Bronchial epithelial cell (primary cell): ENCODE results near the gene ITLN1. TPM values are rescaled to one million over a fixed set of nuclear protein-coding genes. Genes with fewer than 3 reads are reported as not detected.
"Not testable (repeated sequence)": the region's sequence is repeated elsewhere in the genome, so short reads cannot be mapped to it uniquely, and the experiment has no call there.

Experiments used
- DNase-seq: peaks from one replicate; pipeline ENCODE4 v3.0.0-alpha.2; 2010; ENCODE audit warnings: low read depth
- FAIRE-seq: peaks from 2 replicates; lab custom pipeline; 2011; peaks lifted over from hg19 to GRCh38; lab: Jason Lieb, UNC
- H3K27me3 ChIP-seq: 2 replicates; pipeline ENCODE4 v1.5.1; 2011; ENCODE audit warnings: low read length; ENCODE audit not compliant: control insufficient read depth, insufficient read depth
- H3K36me3 ChIP-seq: 2 replicates; pipeline ENCODE4 v1.5.1; 2011; ENCODE audit warnings: low read length; ENCODE audit not compliant: control insufficient read depth, insufficient read depth
- H3K4me3 ChIP-seq: 2 replicates; pipeline ENCODE4 v1.5.1; 2011; ENCODE audit warnings: mild to moderate bottlenecking, low read depth, low read length, control low read depth
- CTCF ChIP-seq: IDR thresholded peaks from 2 replicates; pipeline ENCODE4 v1.5.1; 2011; ENCODE audit warnings: mild to moderate bottlenecking, moderate library complexity, low read length, control low read depth, inconsistent platforms; ENCODE audit not compliant: insufficient read depth, severe bottlenecking
- total RNA-seq: library from RNA; depleted of rRNA; stranded (reverse); fragments of >200 nt; gene quantifications from 2 replicates; pipeline ENCODE4 v1.2.1, GENCODE V29; 2014

Gene ITLN1
- total RNA-seq, 1 donor from 2014 or later, result not detected

GRCh38 chr1:160911925-160912324 is 26.9 kb upstream of the ITLN1 start:
- no peak for FAIRE-seq
- DNase-seq, result no peak
- Histone ChIP-seq H3K27me3 (peaks cover 7% of the 10 kb centered on the region), H3K4me3 (no peak overlapping the region), H3K36me3 (no peaks in the 10 kb centered on the region)
- no peak for TF ChIP-seq CTCF

- DNase-seq, result no peak
- Histone ChIP-seq H3K4me3 (no peak overlapping the region), H3K27me3 (peaks cover 7% of the 10 kb centered on the region), H3K36me3 (no peaks in the 10 kb centered on the region)
- no peak for TF ChIP-seq CTCF
- FAIRE-seq, result no peak
Observed at GRCh38 chr1:160911441-160911840, 26.5 kb upstream of the ITLN1 start.

GRCh38 chr1:160910170-160910750 is 25.3 kb upstream of the ITLN1 start:
- H3K4me3 ChIP-seq, result no peak overlapping the region
- H3K27me3 ChIP-seq, result peaks cover 7% of the 10 kb centered on the region
- DNase-seq (no peak), FAIRE-seq (no peak)
- no peaks in the 10 kb centered on the region for H3K36me3 ChIP-seq
- no peak for TF ChIP-seq CTCF

- no peak for TF ChIP-seq CTCF
- H3K27me3 ChIP-seq, result peaks cover 7% of the 10 kb centered on the region
- no peak overlapping the region for H3K4me3 ChIP-seq
- no peaks in the 10 kb centered on the region for H3K36me3 ChIP-seq
- no peak for DNase-seq
- FAIRE-seq, result no peak
Observed at GRCh38 chr1:160907976-160908375, 23.0 kb upstream of the ITLN1 start.

- DNase-seq (no peak), FAIRE-seq (no peak)
- TF ChIP-seq CTCF, result no peak
- Histone ChIP-seq H3K27me3 (no peaks in the 10 kb centered on the region), H3K4me3 (no peak overlapping the region), H3K36me3 (no peaks in the 10 kb centered on the region)
Observed at GRCh38 chr1:160905617-160905989, 20.6 kb upstream of the ITLN1 start.

GRCh38 chr1:160904783-160905616 is 20.0 kb upstream of the ITLN1 start:
- Histone ChIP-seq H3K36me3 (no peaks in the 10 kb centered on the region), H3K27me3 (no peaks in the 10 kb centered on the region), H3K4me3 (no peak overlapping the region)
- no peak for FAIRE-seq
- no peak for DNase-seq
- TF ChIP-seq CTCF, result no peak

GRCh38 chr1:160902251-160902650 is 17.3 kb upstream of the ITLN1 start:
- not testable (repeated sequence) for DNase-seq, H3K27me3 ChIP-seq, H3K36me3 ChIP-seq, FAIRE-seq, H3K4me3 ChIP-seq
